Fibroblast of skin of back (primary cell): ENCODE results near the gene PTPRD.

ENCODE experiments used
- DNase-seq: peaks from one replicate; pipeline ENCODE4 v3.0.0-alpha.2; 2013

Gene PTPRD

DNA sequence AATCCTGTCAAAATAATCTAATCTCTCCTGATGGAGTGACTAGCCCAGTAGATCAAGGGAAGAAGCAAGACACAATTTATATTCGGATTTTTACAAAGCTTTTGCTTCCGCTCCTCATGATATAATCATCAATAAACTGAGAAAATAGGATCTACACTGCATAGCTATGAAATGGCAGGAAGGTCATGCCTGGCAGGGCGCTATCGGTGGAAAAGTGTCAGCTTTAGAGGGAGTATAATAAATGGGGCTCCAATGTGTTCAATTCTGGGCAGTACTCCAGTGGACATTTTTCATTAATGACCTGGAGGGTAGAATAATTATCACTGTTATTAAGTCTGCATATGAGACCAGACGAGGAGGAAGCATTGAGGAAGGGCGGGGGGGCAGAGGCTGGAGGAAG, 1799.9 kb downstream of the PTPRD start:
- no peak for DNase-seq

DNA sequence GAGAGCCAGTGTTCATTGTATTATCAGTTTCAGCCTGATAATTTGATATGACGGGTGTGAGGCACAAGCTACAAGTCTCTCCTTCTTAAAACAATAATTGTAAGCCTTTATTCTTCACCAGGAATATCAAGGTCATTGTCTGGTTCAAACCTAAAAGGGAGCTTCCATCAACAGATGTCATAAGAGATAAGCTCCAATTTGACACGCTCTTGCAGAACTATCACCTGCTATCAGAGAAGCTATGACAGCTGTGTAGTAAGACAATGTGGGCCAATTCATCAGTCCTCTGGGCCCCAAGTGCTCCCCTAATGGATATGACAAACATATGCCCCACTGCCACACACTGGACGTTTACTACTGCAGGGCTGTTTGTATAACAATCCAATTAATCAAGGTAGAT, 1803.1 kb downstream of the PTPRD start:
- DNase-seq, result no peak

DNA sequence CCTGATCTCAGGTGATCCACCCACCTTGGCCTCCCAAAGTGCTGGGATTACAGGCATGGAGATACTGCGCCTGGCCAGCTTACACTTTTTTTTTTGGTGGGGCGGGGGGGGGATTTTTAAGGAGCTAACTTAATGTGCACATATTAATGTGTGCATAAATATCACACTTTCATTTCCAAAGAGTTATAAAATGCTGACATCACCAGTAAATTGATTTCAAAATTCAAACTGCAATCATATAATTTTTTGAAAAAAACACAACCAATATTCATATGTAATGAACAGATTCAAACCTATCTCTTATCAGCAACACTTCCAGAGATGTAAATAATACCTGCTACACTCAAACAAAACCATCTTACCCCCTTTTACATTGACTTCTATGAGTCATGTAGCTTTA, 1806.7 kb downstream of the PTPRD start:
- DNase-seq, result no peak

DNA sequence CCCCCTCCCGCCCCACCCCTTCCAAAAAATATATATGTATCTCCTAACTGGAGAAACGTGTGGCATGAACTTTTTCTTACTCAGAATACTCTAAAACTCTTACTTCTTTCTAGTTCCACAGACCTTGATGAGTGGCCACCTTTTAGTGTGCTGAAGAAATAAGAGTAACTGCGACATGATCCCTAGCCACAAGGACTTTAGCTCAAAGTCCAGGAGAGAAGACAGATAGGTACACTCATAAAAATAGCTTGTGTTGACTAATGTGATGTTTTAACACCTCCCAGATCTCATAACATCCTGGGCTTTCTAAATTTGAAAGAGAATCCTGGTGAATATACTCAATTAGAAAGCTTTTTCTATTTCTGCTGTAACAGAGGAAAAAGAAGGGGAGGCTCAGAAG, 1808.2 kb downstream of the PTPRD start:
- DNase-seq, result no peak

DNA sequence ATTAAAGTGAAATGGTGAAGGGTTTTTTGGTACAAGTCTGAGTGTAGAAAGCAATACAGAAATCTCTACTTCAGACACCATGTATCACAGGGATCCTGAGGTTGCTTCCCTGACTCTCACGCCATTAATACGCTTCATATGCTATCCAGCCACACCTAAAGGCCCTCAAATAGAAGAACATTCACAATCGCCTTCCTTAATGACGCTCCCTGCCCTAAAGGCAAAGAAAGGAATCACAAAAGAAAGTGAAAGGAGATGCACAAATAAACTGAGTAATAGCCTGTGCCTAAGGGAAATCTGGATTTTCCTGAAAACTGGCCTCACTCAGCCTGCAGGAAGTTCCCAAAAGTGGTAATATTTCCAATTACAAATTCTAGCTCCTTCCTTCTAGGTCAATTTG, 1810.6 kb downstream of the PTPRD start:
- DNase-seq, result no peak

DNA sequence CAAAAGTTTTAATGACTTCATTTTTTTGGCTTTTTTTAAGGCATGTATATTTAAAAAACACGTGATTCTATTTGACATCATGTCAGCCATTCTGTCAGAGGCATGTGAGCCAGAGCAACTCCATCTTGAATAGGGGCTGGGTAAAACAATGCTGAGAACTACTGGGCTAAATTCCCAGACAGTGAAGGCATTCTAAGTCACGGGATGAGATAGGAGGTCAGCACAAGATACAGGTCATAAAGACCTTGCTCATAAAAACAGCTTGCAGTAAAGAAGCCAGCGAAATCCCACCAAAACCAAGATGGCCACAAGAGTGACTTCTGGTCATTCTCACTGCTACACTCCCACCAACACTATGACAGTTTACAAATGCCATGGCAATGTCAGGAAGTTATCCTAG, 1812.6 kb downstream of the PTPRD start:
- DNase-seq, result no peak

DNA sequence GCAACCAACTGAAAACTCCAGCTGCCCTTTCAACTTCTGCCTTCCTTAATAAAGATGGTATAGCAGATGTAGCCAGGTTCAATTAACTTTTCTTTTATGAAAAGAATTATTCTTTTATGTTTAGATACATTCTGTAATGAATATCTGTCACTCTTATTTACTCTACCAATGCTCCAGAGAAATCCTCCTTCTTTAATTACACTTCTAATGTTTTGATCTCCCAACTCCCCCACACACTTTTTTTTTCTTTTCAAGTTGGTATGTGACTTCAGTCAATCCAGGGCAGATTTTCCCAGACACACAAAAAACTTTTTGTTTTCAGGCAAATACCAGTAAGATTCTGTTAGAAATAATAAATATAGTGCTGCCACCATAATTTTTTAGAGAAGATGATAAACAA, 1813.2 kb downstream of the PTPRD start:
- DNase-seq, result no peak

DNA sequence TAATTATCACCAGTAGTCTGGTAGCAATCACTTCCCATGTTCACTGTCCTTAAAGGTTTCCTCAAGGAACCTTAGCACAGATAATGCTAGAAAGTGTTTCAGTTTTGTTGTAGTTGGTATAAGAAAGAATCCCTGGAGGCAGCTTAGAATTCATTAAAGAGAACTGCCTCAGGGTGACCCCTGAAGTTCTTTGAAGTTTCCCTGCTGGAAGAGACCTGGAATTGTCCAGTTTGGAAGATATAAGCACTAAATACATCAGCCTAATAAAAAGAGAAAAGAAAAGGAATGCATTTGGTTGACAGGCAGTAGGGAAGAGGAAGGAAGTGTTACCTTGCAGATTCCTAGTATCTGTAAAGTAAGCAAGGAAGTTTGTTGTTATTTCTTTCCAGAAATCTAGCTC, 1813.6 kb downstream of the PTPRD start:
- no peak for DNase-seq

DNA sequence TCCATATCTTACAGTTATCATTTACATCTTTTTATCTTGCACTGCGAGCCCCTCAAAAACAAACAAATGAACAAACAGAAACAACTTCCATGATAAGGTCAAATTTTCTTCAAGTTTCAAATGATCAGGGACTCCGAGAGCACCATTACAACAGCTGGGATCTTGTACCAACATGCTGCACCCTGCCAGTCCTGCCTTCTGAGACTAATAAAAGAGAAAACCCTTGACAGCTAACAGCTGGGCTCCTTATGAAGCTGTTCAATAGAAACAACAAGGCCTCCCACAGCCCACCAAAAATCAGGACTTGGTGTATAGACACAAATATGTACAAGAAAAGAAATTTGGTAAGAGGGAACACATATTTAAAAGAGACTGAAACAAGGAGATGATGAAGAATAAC, 1828.0 kb downstream of the PTPRD start:
- DNase-seq, result no peak

DNA sequence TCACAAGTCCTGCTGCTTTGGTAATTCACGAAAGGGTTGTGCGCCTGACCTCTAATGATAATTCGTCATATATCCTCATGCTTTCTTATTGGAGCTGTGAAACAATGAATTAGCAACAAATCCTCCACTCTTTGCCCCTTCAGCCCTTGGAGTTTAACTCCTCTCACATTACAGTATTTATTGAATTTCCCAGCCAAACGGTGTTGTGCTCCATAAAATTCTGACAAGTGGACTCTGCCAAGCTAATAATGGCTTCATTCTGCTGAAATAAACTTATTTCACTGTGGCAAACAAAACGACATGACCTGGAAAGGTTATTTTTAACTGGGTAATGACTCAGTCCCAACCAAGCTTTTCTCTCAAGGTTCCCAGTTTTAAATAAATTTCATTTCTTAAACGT, 1828.9 kb downstream of the PTPRD start:
- no peak for DNase-seq

DNA sequence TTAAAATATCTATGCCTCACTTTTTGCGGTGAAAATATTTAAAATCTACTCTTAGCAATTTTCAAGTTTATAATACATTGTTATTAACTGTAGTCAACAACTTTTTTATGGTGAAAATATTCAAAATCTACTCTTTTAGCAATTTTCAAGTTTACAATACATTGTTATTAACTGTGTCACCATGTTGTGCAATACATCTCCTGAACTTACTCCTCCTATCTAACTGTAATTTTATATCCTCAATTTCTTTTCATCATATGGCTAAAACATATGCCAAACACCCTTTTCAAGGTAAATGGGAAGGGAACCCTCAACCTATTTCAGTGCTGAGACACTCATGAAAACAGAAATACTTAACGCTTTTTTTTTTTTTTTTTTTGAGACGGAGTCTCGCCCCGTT, 1830.6 kb downstream of the PTPRD start:
- no peak for DNase-seq

DNA sequence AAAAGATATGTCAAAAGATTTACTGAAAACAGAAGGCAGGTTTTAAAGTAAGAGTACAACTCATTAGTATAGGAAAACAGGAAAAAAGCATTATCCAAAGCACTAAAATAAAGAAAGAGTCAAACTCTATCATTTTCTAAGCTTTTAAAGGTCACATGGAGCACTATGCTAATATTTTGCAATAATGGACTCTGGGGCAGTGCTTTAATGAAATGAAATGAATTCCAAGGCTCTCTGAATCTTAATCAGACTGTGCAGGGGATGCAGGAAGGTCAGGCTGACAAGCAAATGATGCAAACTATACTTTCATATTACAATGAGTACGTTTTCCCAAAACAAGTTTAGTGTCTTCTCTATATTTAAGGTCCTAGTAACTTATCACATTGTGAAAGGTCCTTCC, 1831.3 kb downstream of the PTPRD start:
- no peak for DNase-seq

DNA sequence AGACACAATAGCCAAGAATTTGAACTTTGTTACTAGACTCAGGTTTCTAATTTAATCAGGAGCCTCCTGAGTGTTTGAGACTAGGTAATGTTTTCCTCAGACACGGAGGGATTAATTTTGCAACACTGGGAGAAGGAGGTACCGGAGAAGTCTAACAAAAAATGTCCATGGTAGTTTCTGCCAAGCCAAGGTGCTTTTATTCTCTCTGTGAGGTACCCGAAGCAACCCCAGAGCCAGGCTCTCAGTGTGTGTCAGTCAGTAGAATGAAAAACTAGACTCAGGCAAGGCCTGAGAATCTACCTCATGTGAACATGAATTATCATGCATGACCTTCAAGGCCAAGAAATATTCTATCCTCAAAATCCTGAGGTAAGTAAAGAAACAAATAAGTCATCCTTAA, 1832.4 kb downstream of the PTPRD start:
- DNase-seq, result no peak

DNA sequence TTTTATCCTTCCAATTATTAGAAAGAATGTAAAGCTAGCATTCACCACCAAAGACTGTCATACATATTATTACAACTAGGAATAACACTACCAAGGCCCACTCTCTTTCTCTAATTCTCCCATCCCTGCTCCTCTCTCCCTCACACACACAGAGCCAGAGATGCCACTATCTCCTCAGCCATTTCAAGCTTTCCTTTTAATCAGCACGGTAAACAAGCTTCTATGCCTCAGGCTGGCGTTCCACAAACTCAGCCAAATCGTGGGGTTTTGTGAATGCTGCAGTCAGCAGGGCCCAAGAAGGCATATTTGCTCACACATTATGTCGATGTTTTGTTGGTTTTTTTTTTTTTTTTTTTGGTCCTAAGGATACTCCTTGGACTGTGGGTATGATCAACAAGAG, 1833.3 kb downstream of the PTPRD start:
- DNase-seq, result no peak

DNA sequence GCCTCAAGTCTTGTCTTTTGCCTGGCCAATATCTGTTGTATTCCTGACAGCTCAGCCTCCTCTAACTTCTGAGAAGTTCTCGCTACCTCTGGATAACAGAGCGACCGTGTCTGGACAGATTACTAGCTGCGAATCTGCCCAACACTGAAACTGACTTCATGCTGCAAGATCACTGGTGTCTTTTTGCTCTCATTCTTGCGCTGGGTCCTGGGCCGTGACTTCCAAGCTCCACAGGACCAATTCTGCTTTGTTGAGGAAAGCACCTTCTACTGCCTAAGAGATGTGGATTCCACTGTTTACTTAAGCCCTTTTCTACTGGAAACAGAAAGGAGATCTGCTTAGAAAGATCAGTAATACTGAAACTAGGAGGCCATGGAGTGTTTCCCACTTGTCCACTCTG, 1834.4 kb downstream of the PTPRD start:
- DNase-seq, result no peak

DNA sequence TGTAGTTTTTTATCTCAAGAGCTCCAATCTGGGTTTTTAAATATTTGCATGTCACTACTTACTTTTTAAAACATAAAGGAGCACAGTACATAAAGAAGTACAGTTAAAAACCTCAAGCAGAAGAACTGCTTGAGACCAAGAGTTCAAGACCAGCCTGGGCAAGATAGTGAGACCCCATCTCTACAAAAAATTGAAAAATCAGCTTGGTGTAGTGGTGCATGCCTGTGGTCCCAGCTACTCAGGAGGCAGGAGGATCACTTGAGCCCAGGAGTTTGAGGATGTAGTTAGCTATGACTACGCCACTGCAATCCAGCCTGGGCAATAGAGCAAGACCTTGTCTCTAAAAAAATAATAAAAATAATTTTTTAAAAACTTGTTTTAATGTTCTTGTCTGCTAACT, 1840.5 kb downstream of the PTPRD start:
- DNase-seq, result no peak

DNA sequence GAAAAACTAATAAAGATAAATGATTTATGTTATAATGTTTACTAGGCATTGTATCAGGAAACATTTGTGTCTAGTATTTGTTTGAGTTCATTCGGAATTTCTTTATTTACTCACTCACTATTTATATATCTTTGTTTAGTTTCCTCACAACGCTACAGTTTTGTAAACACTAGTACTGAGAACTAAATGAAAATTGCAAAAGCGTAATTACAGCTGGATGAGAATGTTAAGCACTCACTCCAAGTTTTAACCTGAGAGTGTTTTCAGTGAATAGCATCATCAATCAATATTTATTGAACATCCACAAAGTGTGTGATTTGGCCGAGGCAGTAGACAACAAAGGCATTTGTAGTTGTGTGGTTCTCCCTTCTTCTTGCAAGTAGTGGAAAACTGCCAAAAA, 1843.6 kb downstream of the PTPRD start:
- no peak for DNase-seq

DNA sequence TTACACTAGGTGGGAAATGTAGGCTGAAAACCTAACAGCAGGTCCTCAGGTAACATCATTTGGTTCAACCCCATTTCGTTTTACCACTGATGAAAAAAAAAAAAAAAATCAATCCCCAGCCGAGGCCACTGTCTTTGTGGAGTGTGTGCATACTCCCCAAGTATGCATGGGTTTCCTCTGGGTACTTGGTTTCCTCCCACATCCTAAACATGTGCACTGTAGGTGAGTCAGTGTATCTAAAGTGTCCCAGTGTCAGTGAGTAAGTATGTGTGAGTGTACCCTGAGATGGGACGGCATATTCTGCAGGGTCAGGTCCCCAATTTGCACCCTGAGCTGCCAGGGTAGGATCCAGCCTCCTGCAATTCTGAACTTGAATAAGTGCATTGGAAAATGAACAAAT, 1846.7 kb downstream of the PTPRD start:
- no peak for DNase-seq

DNA sequence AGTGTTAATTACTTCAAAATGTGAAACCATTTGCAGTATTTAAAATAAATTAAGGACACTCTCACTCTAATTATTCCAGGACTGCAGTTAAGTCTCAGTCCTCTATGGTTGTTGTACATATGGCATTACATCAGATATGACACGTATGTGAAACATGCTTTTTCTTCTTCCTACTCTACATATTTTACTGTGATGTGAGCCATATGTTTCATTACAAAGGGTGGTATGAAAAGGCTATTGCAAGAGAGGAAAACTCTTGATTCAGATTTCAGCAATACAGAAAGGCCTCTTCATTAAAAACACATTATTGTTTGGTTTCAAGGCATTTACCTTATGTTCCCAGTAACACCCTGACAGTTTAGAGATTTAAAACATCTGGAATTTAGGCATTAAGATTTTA, 1848.8 kb downstream of the PTPRD start:
- DNase-seq, result peak; percentile 64

DNA sequence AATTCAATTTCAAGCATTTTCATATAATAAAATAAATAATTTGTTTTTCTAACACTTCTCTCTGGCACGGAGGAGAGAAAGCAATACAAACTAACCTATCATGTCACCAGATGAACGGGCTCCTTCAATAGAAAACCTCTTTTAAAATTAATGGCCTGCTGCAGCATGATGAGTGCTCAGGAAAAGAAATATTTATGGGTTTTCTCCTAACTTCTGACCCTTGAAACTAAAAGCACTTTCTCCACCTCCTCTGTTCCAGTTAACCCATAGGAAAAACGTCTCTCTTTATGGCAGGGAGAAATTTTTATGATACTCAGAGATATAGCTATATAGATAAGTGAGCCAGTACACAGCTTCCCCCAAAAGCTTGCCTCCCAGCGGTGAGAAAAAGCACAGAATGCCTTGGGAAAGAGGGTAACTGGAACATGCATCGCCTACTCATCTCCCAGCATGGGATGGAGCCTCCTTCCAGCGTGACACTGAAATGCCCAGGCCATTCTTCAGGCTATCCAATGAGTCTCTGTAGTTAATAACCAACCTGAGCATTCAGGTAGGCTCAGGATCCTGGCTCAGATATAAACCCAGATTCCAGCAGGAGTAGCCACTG, 1850.2 kb downstream of the PTPRD start:
- DNase-seq, result no peak

DNA sequence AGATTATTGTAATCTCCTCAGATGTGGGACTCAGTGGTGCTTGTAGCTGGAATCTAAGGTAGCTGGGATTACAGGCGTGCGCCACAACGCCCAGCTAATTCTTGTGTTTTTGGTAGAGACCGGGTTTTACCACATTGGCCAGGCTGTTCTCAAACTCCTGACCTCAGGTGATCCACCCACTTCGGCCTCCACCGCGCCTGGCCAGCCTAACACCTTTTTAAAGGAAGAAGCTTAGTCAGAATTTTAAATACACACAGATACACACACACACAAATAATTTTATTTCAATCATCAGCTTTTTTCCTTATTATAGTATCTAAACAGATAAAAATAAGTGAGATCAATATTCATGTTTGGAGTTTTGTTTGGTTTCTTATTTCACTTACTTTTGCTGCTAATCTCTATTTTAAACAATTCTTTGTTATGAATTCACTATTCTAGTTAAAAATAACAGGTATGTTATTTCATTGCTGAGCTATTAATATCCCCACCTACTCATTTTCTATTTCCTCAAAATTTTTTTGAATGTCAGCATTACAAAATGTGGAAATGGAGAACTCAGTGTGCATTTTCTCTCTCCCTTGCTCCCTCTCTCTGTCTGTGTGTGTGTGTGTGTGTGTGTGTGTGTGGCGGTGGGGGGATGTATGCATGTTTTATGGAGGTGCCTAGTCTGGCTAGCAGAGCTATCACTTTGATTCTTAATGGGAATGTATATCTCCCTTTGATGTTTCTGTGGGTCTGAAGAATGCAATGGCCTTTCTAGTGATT, 1852.6 kb downstream of the PTPRD start:
- DNase-seq, result no peak

DNA sequence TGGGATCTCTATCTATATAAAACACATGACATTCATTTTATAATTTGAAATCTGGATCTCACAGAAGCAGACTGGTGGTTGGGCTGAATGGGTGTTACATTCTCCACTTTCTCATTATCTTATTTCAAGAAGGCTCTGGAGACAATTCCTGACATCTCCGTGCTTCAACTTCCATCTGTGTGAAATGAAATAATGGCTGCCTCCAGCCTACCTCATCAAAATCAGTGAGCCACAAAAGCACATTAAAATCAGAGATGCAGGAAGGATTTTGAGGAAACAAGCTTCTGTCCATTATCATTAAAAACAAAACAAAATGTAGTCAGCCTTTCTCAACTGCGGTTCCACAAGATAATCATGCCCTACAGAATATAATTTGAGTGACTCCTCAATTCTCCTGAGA, 1854.9 kb downstream of the PTPRD start:
- DNase-seq, result no peak

DNA sequence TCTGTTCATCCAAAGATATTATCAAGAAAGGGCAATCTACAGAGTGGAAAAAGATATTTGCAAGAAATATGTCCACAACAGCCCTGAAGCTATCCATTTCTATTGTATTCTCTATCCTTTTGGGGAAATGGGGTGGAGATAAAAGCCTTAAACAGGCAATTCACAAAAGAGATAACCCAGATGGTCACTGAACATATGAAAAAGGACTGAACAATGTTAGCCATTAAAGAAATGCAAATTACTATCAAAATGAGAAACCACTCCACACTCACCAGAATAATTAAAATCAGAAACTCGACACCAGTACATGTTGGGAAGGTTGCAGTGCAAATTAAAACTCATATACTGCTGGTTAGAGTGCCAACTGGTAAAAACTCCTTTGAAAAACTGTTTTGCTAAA, 1858.1 kb downstream of the PTPRD start:
- DNase-seq, result no peak

DNA sequence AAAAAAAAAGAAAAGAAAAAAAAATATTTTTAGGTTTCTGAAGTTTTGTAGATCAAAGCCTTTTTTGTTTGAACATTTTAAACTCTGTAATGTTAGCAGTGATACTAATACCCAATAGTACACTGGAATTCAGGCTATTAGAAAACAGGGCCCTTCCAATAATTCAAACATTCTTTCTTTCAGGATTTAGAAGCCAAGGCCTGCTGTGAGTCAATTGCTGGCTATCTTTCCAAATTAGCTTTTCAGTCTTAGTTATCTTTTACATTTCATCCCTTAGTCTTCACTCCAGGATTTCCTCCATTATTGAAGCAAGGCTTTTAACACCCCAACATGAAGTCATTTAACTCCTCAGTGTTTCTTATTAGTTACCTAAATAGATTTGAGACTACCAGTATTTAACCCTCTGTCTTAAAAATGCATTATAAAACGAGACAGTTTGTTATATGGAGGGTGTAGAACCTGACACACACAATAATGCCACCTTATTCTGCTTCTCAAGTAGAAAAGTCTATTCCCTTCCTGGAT, 1861.3 kb downstream of the PTPRD start:
- no peak for DNase-seq

DNA sequence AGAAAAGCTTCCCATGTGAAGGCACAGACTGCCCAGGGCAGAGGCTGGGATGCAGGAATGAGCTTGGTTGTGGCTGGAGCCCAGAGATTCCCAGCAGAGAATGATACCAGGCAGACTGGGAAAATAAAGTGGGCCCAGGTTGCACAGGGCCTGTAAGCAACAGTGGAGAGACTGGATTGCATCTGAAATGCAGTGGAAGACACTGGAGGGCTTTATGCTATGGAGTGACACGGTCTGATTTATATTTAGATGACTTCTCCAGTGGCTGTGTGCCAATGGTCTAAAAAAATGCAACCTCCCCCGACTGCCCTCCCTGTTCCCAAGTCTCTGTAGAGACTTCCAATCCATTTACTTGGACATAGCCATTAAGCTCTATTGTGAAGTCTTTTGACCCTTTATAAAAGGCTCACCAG, 1862.2 kb downstream of the PTPRD start:
- peak; percentile 54 for DNase-seq
